Neural crest cell (in vitro differentiated cells): ENCODE results near the gene MRRF. TPM values are rescaled to one million over a fixed set of nuclear protein-coding genes. Genes with fewer than 3 reads are reported as not detected.
A peak's percentile ranks its signal among the peaks of the same experiment; 100 is the strongest.

Experiments used
- DNase-seq: peaks from one replicate; pipeline ENCODE4 v3.0.0; 2021; ENCODE audit warnings: low read depth, mixed read lengths, low spot score
- H3K27ac Mint-ChIP-seq: one replicate; pipeline ENCODE4 v1.8.0; 2021; ENCODE audit warnings: mild to moderate bottlenecking, mixed read lengths; ENCODE audit not compliant: unreplicated experiment
- H3K27me3 Mint-ChIP-seq: 2 replicates; pipeline ENCODE4 v1.8.0; 2021; ENCODE audit warnings: low read depth, mild to moderate bottlenecking, mixed read lengths
- H3K36me3 Mint-ChIP-seq: 2 replicates; pipeline ENCODE4 v1.8.0; 2021; ENCODE audit warnings: low read depth, mild to moderate bottlenecking, mixed read lengths
- H3K4me1 Mint-ChIP-seq: 2 replicates; pipeline ENCODE4 v1.8.0; 2021; ENCODE audit warnings: mixed read lengths
- H3K4me3 Mint-ChIP-seq: one replicate; pipeline ENCODE4 v1.8.0; 2021; ENCODE audit warnings: mild to moderate bottlenecking, mixed read lengths
- H3K9me3 Mint-ChIP-seq: 2 replicates; pipeline ENCODE4 v1.8.0; 2021; ENCODE audit warnings: mixed read lengths
- CTCF ChIP-seq: fragments of 200-600 bp; sonication (generic); conservative IDR thresholded peaks from 2 replicates; pipeline ENCODE4 v1.5.0; 2021; ENCODE audit warnings: antibody characterized with exemption, mild to moderate bottlenecking
- total RNA-seq: library from RNA; stranded (reverse); gene quantifications from 2 replicates; pipeline ENCODE4 v1.2.1, GENCODE V29; 2021

MRRF gene
- total RNA-seq, 1 donor from 2014 or later, result 40.1 TPM

GRCh38 chr9:122346478-122347347 lies 82.0 kb downstream of the MRRF start:
- Mint-ChIP-seq H3K36me3 (no peaks in the 10 kb centered on the region), H3K27ac (peak overlapping the region; percentile 5), H3K4me3 (peak overlapping the region; percentile 84), H3K27me3 (peaks cover 48% of the 10 kb centered on the region), H3K4me1 (peaks cover 18% of the 10 kb centered on the region), H3K9me3 (no peaks in the 10 kb centered on the region)
- TF ChIP-seq CTCF, result no peak
- peak; percentile 43 for DNase-seq

GRCh38 chr9:122347348-122348287 lies 82.9 kb downstream of the MRRF start:
- peak overlapping the region; percentile 84 for H3K4me3 Mint-ChIP-seq
- TF ChIP-seq CTCF, result no peak
- DNase-seq, result no peak
- H3K9me3 Mint-ChIP-seq, result peaks cover under 1% of the 10 kb centered on the region
- H3K27ac Mint-ChIP-seq, result peak overlapping the region; percentile 5
- peaks cover 18% of the 10 kb centered on the region for H3K4me1 Mint-ChIP-seq
- peaks cover 48% of the 10 kb centered on the region for H3K27me3 Mint-ChIP-seq
- H3K36me3 Mint-ChIP-seq, result no peaks in the 10 kb centered on the region

- no peak for TF ChIP-seq CTCF
- Mint-ChIP-seq H3K27me3 (peaks cover 48% of the 10 kb centered on the region), H3K4me1 (peaks cover 18% of the 10 kb centered on the region), H3K36me3 (no peaks in the 10 kb centered on the region), H3K9me3 (peaks cover 2% of the 10 kb centered on the region), H3K4me3 (peak overlapping the region; percentile 58), H3K27ac (no peak overlapping the region)
- DNase-seq, result no peak
Measured at GRCh38 chr9:122348288-122348777, 83.7 kb downstream of the MRRF start.

GRCh38 chr9:122348791-122349190 lies 84.1 kb downstream of the MRRF start:
- no peak for DNase-seq
- Mint-ChIP-seq H3K27ac (no peak overlapping the region), H3K4me1 (peaks cover 18% of the 10 kb centered on the region), H3K36me3 (no peaks in the 10 kb centered on the region), H3K9me3 (peaks cover 2% of the 10 kb centered on the region), H3K27me3 (peaks cover 48% of the 10 kb centered on the region), H3K4me3 (peak overlapping the region; percentile 58)
- no peak for TF ChIP-seq CTCF

- Mint-ChIP-seq H3K36me3 (no peaks in the 10 kb centered on the region), H3K9me3 (peaks cover 2% of the 10 kb centered on the region), H3K27me3 (peaks cover 48% of the 10 kb centered on the region), H3K27ac (no peak overlapping the region), H3K4me1 (peaks cover 18% of the 10 kb centered on the region), H3K4me3 (no peak overlapping the region)
- TF ChIP-seq CTCF, result no peak
- no peak for DNase-seq
Measured at GRCh38 chr9:122349201-122349600, 84.5 kb downstream of the MRRF start.
